Measurements from ENCODE around the gene USP3. TPM values are rescaled to one million over a fixed set of nuclear protein-coding genes. Genes with fewer than 3 reads are reported as not detected.

The USP3 gene
- total and polyA plus RNA-seq, 2 of the 13 experiments (the other 11 are each of a cell fraction or from before 2014, with no cell fraction given): 14.3 to 61.2 TPM

DNA sequence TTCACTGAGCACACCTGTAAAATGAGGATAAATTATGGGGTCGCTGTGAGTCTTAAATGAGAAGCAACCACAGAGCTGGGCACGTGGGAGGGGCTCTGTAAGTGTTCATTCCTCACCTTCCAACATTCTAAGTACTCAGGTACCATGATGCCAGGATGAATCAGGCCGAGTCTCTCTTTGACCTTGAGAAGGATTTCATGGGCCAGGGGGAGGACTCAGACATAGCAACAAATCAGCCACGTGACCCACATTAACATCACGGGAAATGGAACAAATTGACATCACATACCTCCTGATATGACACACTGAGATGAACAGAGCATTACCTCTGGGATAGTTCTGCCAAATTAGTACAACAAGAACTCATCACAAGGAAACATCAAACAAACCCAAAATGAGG, 35.2 kb upstream of the USP3 start (continued):
- TF ChIP-seq, protein P1, sequence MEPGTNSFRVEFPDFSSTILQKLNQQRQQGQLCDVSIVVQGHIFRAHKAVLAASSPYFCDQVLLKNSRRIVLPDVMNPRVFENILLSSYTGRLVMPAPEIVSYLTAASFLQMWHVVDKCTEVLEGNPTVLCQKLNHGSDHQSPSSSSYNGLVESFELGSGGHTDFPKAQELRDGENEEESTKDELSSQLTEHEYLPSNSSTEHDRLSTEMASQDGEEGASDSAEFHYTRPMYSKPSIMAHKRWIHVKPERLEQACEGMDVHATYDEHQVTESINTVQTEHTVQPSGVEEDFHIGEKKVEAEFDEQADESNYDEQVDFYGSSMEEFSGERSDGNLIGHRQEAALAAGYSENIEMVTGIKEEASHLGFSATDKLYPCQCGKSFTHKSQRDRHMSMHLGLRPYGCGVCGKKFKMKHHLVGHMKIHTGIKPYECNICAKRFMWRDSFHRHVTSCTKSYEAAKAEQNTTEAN (CRISPR knock-in tag; conservative IDR thresholded peaks at IDR 0.05): no peak
- TF ChIP-seq SRSF4 (IDR thresholded peaks at IDR 0.05; ENCODE audit: low read depth, low read length, poor library complexity, severe bottlenecking) (no peak), AHR (CRISPR knock-in tag; IDR thresholded peaks at IDR 0.05) (no peak), MBNL3 (CRISPR knock-in tag; conservative IDR thresholded peaks at IDR 0.05) (no peak), SRF (IDR thresholded peaks at IDR 0.05; ENCODE audit: low read depth, low read length) (no peak), NONO (IDR thresholded peaks at IDR 0.05) (no peak), NONO (CRISPR knock-in tag; conservative IDR thresholded peaks at IDR 0.05) (no peak), ZNF879 (CRISPR knock-in tag; IDR thresholded peaks at IDR 0.05) (no peak)
- TF ChIP-seq, protein P2, sequence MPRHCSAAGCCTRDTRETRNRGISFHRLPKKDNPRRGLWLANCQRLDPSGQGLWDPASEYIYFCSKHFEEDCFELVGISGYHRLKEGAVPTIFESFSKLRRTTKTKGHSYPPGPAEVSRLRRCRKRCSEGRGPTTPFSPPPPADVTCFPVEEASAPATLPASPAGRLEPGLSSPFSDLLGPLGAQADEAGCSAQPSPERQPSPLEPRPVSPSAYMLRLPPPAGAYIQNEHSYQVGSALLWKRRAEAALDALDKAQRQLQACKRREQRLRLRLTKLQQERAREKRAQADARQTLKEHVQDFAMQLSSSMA (CRISPR knock-in tag; IDR thresholded peaks at IDR 0.05): no peak

DNA sequence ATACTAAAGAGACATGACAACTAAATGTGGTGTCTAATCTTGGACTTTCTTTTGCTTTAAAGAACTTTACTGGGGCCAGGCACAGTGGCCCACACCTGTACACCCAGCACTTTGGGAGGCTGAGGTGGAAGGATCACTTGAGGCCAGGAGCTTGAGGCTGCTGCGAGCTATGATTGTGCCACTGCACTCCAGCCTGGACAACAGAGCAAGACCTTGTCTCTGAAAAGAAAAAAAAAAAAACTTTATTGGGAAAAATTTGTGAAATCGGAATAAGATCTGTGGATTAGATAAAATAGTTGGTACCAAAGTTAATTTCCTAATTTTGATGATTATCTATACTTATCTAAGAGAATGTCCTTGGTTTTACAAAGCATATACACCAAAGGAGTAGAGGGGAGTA, 34.4 kb upstream of the USP3 start:
- 98% methylated on average over 2 of the region's 2 CpGs for WGBS (ENCODE audit: low lambda C conversion rate)
- in situ Hi-C loops (cut with HindIII; ENCODE audit: extremely low pct_ligation_motif_present, low pct_unique_long_range_greater_than_20kb): loop anchor here (5.0 kb wide), 2 partner anchors 32 to 122 kb away; partner anchors contain the start of gene USP3
- H3K27me3 ChIP-seq (ENCODE audit: control insufficient read depth in 1 of 2, insufficient read depth in 2 of 2, low read length in 2 of 2): no peaks in the 10 kb centered on the region
- no peak overlapping the region for H3K9ac ChIP-seq (ENCODE audit: insufficient read depth, low read depth, low read length)
- no peaks in the 10 kb centered on the region for H3K36me3 ChIP-seq (replicated peaks in 1 of 2; ENCODE audit: control insufficient read depth in 1 of 2, insufficient read depth in 2 of 2, low read length in 2 of 2)
- DNase-seq (ENCODE audit: low spot score) (no peak), ATAC-seq (no peak), FAIRE-seq (no peak)
- H3K27ac ChIP-seq (ENCODE audit: extremely low read length, insufficient read depth, low read length): no peak overlapping the region
- H3K4me3 ChIP-seq (replicated peaks in 1 of 3; ENCODE audit: insufficient read depth in 1 of 3, low read depth in 2 of 3, low read length in 3 of 3): no peak overlapping the region
- intact Hi-C loops (cut with micrococcal nuclease; ENCODE audit: unreplicated experiment): loop anchor here (5.0 kb wide), 1 partner anchor 127 kb away; the partner anchor contains the start of gene FBXL22
- no peaks in the 10 kb centered on the region for H4K20me1 ChIP-seq (ENCODE audit: insufficient read depth, low read length)
- BruUV-seq (replicated peaks): no TSS peak
- peaks cover 72% of the 10 kb centered on the region for H3K4me1 ChIP-seq (ENCODE audit: insufficient read depth, low read length)
- ChIA-PET CTCF (ENCODE audit: low intra/inter-chr PET ratio, low total read pairs) (no interaction called here), POLR2A (interaction anchor here (0.7 to 1.1 kb wide), 3 partner anchors 10 to 313 kb away, joined by 3 to 4 read pairs (median 3); no protein-coding TSS in a partner anchor)
- H3K4me2 ChIP-seq (ENCODE audit: low read depth, low read length): no peak overlapping the region
- H2AFZ ChIP-seq (ENCODE audit: low read length): no peak overlapping the region
- no peaks in the 10 kb centered on the region for H3K79me2 ChIP-seq (ENCODE audit: insufficient read depth, low read length)
- no peaks in the 10 kb centered on the region for H3K9me3 ChIP-seq (ENCODE audit: low read length)
- TF ChIP-seq POLR2A (IDR thresholded peaks at IDR 0.05; ENCODE audit: insufficient read depth in 1 of 2, low read depth in 2 of 2, low read length in 2 of 2) (no peak), XBP1 (CRISPR knock-in tag; IDR thresholded peaks at IDR 0.05) (no peak), MAFF (IDR thresholded peaks at IDR 0.05; ENCODE audit: low read depth, low read length) (no peak), SNRNP70 (IDR thresholded peaks at IDR 0.05; ENCODE audit: low read depth, low read length) (no peak)
- TF ChIP-seq, protein P3, sequence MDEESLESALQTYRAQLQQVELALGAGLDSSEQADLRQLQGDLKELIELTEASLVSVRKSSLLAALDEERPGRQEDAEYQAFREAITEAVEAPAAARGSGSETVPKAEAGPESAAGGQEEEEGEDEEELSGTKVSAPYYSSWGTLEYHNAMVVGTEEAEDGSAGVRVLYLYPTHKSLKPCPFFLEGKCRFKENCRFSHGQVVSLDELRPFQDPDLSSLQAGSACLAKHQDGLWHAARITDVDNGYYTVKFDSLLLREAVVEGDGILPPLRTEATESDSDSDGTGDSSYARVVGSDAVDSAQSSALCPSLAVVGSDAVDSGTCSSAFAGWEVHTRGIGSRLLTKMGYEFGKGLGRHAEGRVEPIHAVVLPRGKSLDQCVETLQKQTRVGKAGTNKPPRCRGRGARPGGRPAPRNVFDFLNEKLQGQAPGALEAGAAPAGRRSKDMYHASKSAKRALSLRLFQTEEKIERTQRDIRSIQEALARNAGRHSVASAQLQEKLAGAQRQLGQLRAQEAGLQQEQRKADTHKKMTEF (CRISPR knock-in tag; IDR thresholded peaks at IDR 0.05): no peak

All from HepG2 (cell line).